ENCODE measurements around the gene BEND6. TPM values are rescaled to one million over a fixed set of nuclear protein-coding genes. Genes with fewer than 3 reads are reported as not detected.

BEND6 gene
- total RNA-seq, 2 donors from 2014 or later, result 0.32 to 0.61 TPM

GRCh38 chr6:56923565-56923964 is 31.3 kb upstream of the BEND6 start:
- no peak overlapping the region for H3K9ac ChIP-seq (ENCODE audit: low read depth in 2 of 2, low read length in 2 of 2)
- no peaks in the 10 kb centered on the region for H3K4me1 ChIP-seq
- DNase-seq, result no peak
- no peak for TF ChIP-seq CTCF (IDR thresholded peaks at IDR 0.05)
- H3K9me3 ChIP-seq, result no peaks in the 10 kb centered on the region
- no peak overlapping the region for H3K27ac ChIP-seq
- no peaks in the 10 kb centered on the region for H3K27me3 ChIP-seq
- H3K36me3 ChIP-seq, result no peaks in the 10 kb centered on the region
- no peak overlapping the region for H3K4me3 ChIP-seq
- intact Hi-C loops (cut with DNase I), result no loop called here

- Histone ChIP-seq H3K9ac (ENCODE audit: low read depth in 2 of 2, low read length in 2 of 2) (no peak overlapping the region), H3K9me3 (no peaks in the 10 kb centered on the region), H3K4me3 (no peak overlapping the region), H3K27me3 (no peaks in the 10 kb centered on the region), H3K4me1 (no peaks in the 10 kb centered on the region), H3K36me3 (no peaks in the 10 kb centered on the region), H3K27ac (no peak overlapping the region)
- TF ChIP-seq CTCF (IDR thresholded peaks at IDR 0.05), result no peak
- intact Hi-C loops (cut with DNase I), result no loop called here
- no peak for DNase-seq
Observed at GRCh38 chr6:56927538-56928453, 27.1 kb upstream of the BEND6 start.

GRCh38 chr6:56930846-56931245 is 24.1 kb upstream of the BEND6 start:
- Histone ChIP-seq H3K4me1 (no peaks in the 10 kb centered on the region), H3K4me3 (no peak overlapping the region), H3K9me3 (no peaks in the 10 kb centered on the region), H3K27me3 (no peaks in the 10 kb centered on the region), H3K36me3 (no peaks in the 10 kb centered on the region), H3K27ac (no peak overlapping the region), H3K9ac (ENCODE audit: low read depth in 2 of 2, low read length in 2 of 2) (no peak overlapping the region)
- no peak for TF ChIP-seq CTCF (IDR thresholded peaks at IDR 0.05)
- DNase-seq, result no peak
- intact Hi-C loops (cut with DNase I), result no loop called here

GRCh38 chr6:56932910-56933477 is 21.9 kb upstream of the BEND6 start:
- TF ChIP-seq CTCF (IDR thresholded peaks at IDR 0.05), result no peak
- no peaks in the 10 kb centered on the region for H3K36me3 ChIP-seq
- H3K9me3 ChIP-seq, result no peaks in the 10 kb centered on the region
- no peaks in the 10 kb centered on the region for H3K27me3 ChIP-seq
- intact Hi-C loops (cut with DNase I), result no loop called here
- no peak overlapping the region for H3K27ac ChIP-seq
- H3K4me1 ChIP-seq, result no peaks in the 10 kb centered on the region
- no peak overlapping the region for H3K9ac ChIP-seq (ENCODE audit: low read depth in 2 of 2, low read length in 2 of 2)
- no peak for DNase-seq
- H3K4me3 ChIP-seq, result no peak overlapping the region

GRCh38 chr6:56933650-56934049 is 21.3 kb upstream of the BEND6 start:
- Histone ChIP-seq H3K4me3 (no peak overlapping the region), H3K27me3 (no peaks in the 10 kb centered on the region), H3K4me1 (no peaks in the 10 kb centered on the region), H3K9me3 (no peaks in the 10 kb centered on the region), H3K9ac (ENCODE audit: low read depth in 2 of 2, low read length in 2 of 2) (no peak overlapping the region), H3K27ac (no peak overlapping the region), H3K36me3 (no peaks in the 10 kb centered on the region)
- no peak for TF ChIP-seq CTCF (IDR thresholded peaks at IDR 0.05)
- no peak for DNase-seq
- intact Hi-C loops (cut with DNase I), result no loop called here

Data from colonic mucosa (tissue), 4 donors.